AG09309 (cell line): ENCODE data around the gene NUP50.

Experiments
- DNase-seq: peaks from one replicate; pipeline ENCODE4 v3.0.0-alpha.2; 2010; ENCODE audit warnings: low read depth
- H3K4me3 ChIP-seq: 2 replicates; pipeline ENCODE4 v1.5.1; 2011; ENCODE audit warnings: mild to moderate bottlenecking, low read depth, low read length, moderate library complexity; ENCODE audit not compliant: control insufficient read depth
- TF ChIP-seq, protein P1 (sequence below): IDR thresholded peaks from 2 replicates; pipeline ENCODE4 v1.5.1; 2011; ENCODE audit warnings: mild to moderate bottlenecking, low read depth, low read length, inconsistent platforms; ENCODE audit not compliant: insufficient read depth, control insufficient read depth; ENCODE audit errors: missing control alignments

NUP50 gene

DNA sequence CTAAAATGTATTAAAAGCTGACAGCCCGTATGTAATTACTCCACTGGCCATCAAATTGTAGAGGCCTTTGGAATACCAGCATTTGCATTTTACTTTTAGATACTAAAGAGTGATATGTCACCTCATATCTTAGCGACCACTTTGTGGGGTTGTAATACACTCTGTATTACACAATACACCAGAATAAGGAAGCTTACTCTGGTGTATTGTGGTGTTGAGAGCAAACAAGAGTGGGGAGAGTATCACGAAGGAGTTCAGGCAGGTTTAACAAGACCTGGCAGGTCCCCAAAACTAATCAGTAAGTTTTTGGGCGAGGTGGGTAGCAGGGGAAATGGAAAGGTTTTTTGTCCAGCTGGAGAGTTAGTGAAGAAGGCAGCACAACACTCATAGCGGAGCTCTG lies 3.2 kb downstream of the NUP50 start:
- H3K4me3 ChIP-seq = no peak overlapping the region
- no peak for DNase-seq
- TF ChIP-seq, protein P1, sequence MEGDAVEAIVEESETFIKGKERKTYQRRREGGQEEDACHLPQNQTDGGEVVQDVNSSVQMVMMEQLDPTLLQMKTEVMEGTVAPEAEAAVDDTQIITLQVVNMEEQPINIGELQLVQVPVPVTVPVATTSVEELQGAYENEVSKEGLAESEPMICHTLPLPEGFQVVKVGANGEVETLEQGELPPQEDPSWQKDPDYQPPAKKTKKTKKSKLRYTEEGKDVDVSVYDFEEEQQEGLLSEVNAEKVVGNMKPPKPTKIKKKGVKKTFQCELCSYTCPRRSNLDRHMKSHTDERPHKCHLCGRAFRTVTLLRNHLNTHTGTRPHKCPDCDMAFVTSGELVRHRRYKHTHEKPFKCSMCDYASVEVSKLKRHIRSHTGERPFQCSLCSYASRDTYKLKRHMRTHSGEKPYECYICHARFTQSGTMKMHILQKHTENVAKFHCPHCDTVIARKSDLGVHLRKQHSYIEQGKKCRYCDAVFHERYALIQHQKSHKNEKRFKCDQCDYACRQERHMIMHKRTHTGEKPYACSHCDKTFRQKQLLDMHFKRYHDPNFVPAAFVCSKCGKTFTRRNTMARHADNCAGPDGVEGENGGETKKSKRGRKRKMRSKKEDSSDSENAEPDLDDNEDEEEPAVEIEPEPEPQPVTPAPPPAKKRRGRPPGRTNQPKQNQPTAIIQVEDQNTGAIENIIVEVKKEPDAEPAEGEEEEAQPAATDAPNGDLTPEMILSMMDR = no peak

DNA sequence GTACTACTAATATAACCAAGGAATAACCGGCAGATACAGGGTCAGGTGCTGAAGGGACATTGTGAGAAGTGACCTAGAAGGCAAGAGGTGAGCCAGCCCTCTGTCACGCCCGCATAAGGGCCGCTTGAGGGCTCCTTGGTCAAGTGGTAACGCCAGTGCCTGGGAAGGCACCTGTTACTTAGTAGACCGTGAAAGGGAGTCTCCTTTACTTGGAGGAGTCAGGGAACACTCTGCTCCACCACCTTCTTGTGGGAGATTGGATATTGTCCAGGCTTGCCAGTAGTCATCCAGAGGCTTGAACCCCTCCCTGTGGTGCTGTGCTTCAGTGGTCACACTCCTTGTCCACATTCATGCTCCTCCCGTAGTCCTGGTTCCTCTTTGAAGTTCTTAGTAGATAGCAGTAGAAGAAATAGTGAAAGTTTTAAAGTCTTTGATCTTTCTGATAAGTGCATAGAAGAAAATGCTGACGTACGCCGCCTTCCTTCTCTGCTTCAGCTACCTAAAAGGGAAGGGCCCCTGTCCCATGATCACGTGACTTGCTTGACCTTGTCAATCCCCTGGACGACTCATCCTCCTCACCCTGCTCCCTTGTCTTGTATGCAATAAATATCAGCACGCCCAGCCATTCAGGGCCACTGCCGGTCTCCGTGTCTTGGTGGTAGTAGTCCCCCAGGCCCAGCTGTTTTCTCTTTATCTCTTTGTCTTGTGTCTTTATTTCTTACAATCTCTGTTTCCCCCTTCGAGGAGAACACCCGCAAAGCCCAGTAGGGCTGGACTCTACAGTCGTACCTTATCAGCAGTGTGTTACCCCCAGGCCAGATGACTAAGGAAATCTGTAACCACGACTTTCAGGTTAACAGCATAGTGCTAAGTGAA lies 6.1 kb downstream of the NUP50 start:
- H3K4me3 ChIP-seq = no peak overlapping the region
- TF ChIP-seq, protein P1 = no peak
- no peak for DNase-seq

DNA sequence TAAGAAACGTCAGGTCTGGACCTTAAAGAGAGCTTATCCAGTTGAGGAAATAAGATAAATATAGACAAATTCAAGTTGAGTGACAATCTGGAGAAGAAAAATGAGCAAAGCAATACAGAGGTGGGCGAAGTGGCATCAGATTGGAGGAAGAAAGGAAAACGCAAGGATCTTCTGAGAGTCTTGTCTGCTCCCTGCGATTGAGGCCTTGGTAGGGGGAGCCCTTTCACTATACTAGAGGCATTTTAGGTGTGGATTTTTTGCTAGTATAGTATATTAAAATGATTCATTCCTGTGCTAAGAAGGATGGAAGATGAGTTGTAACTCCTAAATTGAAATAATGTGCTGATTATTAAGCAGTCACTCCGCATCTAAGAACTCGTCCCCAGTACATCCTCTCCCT lies 8.1 kb downstream of the NUP50 start:
- H3K4me3 ChIP-seq = no peak overlapping the region

DNA sequence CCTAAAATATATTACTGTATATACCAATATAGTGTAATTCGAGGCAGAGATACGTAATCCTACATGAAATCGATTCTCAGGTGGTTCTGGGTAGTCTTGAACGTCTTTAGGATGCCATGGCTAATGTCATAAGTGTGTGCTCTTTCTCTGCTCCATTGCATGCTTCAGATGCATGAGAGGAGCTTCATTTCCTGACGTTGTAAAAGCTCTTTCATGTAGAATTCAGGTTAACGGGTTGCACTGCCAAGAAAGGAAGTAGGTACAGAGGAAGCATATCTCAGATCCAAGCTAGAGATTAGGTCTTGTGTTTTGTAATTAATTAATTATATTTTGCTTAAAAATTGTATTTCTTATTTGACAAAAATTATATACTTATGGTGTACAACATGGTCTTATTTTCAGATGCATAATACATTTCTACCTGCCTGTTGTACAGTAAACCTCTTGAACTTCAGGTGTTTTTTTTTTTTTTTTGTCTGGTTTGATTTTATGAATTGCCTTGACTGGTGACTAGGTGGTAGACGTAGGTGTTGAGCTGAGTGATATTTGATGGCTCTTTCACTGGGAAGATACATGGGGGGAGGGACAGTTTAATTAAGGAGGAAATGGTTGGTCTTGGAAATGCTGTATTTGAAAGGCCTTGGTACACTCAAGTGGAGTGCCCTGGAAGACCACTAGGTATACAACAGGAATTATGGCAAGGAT lies 9.3 kb downstream of the NUP50 start:
- TF ChIP-seq, protein P1 = no peak
- no peak overlapping the region for H3K4me3 ChIP-seq
- no peak for DNase-seq

More for the DNA sequence above, 8.1 kb downstream of the NUP50 start:
- TF ChIP-seq, protein P1 = no peak
- DNase-seq = no peak

DNA sequence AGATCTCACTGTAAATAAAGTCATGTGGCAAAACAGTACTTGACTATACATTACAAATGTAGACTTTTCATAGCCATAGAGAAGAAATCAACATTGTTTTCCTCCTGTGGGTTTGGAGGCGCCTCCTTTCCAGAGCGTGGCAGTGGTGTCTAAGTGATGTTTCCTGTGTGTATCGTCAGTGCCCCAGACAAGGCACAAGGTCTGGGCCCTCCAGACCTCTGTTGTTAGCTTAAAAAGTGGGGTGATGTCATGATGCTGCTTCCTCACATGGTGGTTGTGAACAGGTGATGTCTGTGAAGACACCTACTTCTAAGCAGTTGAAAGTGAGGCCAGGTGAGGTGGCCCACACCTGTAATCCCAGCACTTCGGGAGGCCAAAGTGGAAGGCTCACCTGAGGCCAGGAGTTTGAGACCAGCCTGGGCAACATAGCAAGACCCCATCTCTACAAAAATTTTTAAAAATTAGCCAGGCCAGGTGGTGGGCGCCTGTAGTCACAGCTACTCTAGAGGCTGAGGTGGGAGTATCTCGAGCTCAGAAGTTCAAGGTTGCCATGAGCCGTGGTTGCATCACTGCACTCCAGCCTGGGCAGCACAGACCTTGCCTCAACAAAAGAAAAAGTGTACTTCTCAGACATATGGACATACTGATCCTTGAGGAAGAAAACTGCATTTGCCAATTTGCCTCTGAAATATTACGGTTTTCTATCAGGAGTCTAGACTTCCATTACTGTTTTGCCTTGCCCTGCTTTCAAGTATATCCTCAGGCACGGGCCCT lies 15.7 kb downstream of the NUP50 start:
- H3K4me3 ChIP-seq = no peak overlapping the region
- TF ChIP-seq, protein P1 = no peak
- no peak for DNase-seq

DNA sequence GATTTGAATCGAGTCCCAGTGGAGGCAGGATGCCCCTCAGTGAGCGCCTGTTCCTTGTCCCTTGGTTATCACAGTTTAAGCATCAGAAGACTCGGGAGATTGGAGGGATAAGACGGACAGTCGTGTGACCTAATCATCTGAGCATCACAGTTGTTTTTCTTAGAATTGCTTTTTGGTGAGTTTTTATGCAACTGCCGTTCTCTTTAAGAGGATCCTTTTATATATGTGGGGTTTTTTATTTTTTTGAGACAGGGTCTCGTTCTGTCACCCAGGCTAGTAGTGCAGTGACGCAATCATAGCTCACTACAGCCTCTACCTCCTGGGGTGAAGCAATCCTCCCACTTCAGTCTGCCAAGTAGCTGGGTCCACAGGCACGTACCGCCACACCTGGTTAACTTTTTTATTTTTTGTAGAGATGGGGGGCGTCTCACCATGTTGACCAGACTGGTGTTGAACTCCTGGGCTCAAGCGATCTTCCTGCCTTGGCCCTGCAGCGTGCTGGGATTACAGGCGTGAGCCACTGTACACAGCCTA lies 16.5 kb downstream of the NUP50 start:
- no peak for DNase-seq
- H3K4me3 ChIP-seq = no peak overlapping the region
- TF ChIP-seq, protein P1 = no peak
